ENCODE measurements around the gene GNPDA1. TPM values are rescaled to one million over a fixed set of nuclear protein-coding genes. Genes with fewer than 3 reads are reported as not detected.

Gene GNPDA1
- total and polyA plus RNA-seq, 5 experiments from 2014 or later = 27.3 to 51.0 (median 40.9) TPM

DNA sequence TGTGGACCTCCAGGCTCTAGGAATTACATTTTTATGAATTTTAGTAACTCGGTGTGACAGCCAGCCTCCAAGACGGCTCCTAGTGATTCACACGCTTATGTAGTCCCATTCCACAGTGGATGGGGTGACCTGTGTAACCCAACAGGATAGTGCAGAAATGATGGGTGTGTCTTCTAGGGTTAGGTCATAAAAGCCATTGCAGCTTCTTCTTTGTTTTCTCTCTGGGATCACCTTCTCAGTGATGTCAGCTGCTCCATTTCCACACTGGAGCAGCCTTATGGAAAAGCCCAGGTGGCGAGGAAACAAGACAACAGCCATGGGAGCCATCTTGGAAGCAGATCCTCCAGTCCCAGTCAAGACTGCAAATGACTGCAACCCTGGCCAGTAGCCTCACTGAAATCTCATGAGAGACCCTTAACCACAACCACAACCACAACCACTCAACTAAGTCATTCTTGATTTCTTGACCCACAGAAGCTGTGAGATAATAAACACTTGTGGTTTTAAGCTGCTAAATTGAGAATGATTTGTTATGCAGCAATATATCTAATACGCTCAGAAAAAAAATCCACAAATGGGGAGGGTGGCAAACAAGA lies 5.1 kb upstream of the GNPDA1 start:
- no peak for DNase-seq
- Mint-ChIP-seq H3K27ac (peak overlapping the region in 8 of 10 donors; percentile 25 to 89 (median 50)), H3K4me3 (no peak overlapping the region), H3K36me3 (peaks cover 0 to 5% (median 0%) of the 10 kb centered on the region in 3 donors), H3K27me3 (peaks cover 0 to 12% (median 0%) of the 10 kb centered on the region in 5 donors), H3K9me3 (peaks cover 0 to 3% (median 0%) of the 10 kb centered on the region in 9 donors), H3K4me1 (peaks cover 25 to 58% (median 57%) of the 10 kb centered on the region in 4 donors)
- no peak for ATAC-seq
- POLR2A ChIA-PET = interaction anchor here (0.8 kb wide), 1 partner anchor 36 kb away, joined by 3 read pairs; no protein-coding TSS in a partner anchor

DNA sequence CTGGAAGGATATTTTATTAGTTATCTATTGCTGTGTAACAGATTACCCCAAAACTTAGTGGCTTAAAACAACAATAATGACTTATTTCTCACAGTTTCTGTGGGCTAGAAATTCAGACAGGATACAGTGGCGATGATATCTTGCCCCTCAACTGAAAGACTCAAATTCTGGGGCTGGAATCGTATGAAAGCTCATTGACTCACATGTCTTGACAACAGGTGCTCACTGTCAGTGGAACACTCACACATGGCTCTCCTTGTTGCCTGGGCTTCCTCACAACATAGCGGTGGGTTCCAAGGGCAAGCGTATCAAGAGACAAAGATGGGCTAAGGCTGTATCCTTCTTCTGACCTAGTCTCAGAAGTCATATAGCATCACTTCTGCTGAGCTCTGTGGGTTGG lies 3.7 kb upstream of the GNPDA1 start:
- Mint-ChIP-seq H3K27ac (peak overlapping the region; percentile 80 to 95 (median 90)), H3K4me3 (peak overlapping the region in 9 of 10 donors; percentile 23 to 83 (median 63)), H3K4me1 (peaks cover 28 to 68% (median 67%) of the 10 kb centered on the region in 4 donors), H3K9me3 (peaks cover 0 to 3% (median 0%) of the 10 kb centered on the region in 9 donors), H3K36me3 (peaks cover 0 to 5% (median 0%) of the 10 kb centered on the region in 3 donors), H3K27me3 (peaks cover 0 to 6% (median 0%) of the 10 kb centered on the region in 5 donors)
- DNase-seq (no peak), ATAC-seq (peak in 1 of 2 donors; percentile 17)
- POLR2A ChIA-PET = interaction anchor here (0.8 to 6.3 kb wide), 13 partner anchors 8 to 325 kb away, joined by 3 to 76 read pairs (median 4); partner anchors contain the start of genes NDFIP1 and RNF14

DNA sequence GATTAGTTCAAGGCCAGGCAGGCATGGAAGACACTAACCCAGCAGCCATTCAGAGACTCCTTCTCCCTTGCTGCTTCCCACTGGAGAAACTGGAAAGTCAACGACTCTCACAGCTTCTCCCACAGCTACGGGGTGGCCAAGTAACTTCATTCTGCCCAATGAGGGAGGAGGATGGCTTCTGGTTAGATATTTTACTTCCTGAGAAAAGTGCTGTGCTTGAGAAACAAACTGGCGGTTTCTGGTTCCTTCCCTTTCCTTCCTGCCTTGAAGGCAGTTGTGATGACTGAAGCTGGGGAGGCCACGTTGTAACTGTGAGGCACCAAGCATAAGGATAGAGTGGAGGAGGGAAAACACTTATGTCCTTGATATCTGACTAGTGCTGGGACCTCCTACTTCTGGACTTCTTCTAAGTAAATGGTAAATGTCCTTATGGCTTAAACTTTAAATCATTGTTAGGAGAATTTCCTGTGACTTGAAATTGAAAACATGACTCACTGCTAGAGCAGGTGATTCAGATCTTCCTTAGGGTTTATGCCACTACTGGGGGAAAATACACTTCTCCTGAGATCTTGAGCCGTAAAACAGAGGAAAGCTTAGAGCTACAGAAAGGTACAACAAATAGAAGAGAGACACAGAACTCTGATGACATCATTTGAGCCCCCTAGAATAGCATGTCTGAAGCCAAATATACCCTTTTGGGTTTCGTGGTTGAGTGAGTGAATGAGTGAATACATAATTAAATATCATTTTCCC lies 3.1 kb upstream of the GNPDA1 start:
- peaks cover 0 to 5% (median 0%) of the 10 kb centered on the region in 3 donors for H3K36me3 Mint-ChIP-seq
- peak; percentile 55 to 60 for ATAC-seq
- H3K4me1 Mint-ChIP-seq = peaks cover 28 to 71% (median 68%) of the 10 kb centered on the region in 4 donors
- peak overlapping the region; percentile 55 to 83 (median 64) for H3K4me3 Mint-ChIP-seq
- H3K9me3 Mint-ChIP-seq = peaks cover 0 to 3% (median 0%) of the 10 kb centered on the region in 9 donors
- POLR2A ChIA-PET = interaction anchor here (0.8 to 6.3 kb wide), 14 partner anchors 9 to 324 kb away, joined by 3 to 76 read pairs (median 4); partner anchors contain the start of genes NDFIP1 and RNF14
- H3K27me3 Mint-ChIP-seq = peaks cover 0 to 6% (median 0%) of the 10 kb centered on the region in 5 donors
- DNase-seq = peak in 6 of 10 donors; percentile 14 to 66 (median 46)
- H3K27ac Mint-ChIP-seq = peak overlapping the region; percentile 80 to 95 (median 90)

- peak in 7 of 10 donors; percentile 26 to 66 (median 46) for DNase-seq
- Mint-ChIP-seq H3K9me3 (no peaks in the 10 kb centered on the region), H3K36me3 (no peaks in the 10 kb centered on the region), H3K4me3 (peak overlapping the region; percentile 55 to 83 (median 64)), H3K27me3 (peaks cover 0 to 5% (median 0%) of the 10 kb centered on the region in 5 donors), H3K27ac (peak overlapping the region; percentile 80 to 95 (median 90)), H3K4me1 (peaks cover 28 to 71% (median 68%) of the 10 kb centered on the region in 4 donors)
- POLR2A ChIA-PET = interaction anchor here (0.7 to 6.3 kb wide), 8 partner anchors 10 to 323 kb away, joined by 3 to 76 read pairs (median 8); partner anchors contain the start of genes NDFIP1 and RNF14
- peak; percentile 21 to 34 for ATAC-seq
These were observed 2.2 kb upstream of the GNPDA1 start for GRCh38 chr5:142014911-142015584.

- POLR2A ChIA-PET = interaction anchor here (0.7 to 6.3 kb wide), 8 partner anchors 7 to 322 kb away, joined by 3 to 76 read pairs (median 10); partner anchors contain the start of genes NDFIP1 and RNF14
- Mint-ChIP-seq H3K27ac (peak overlapping the region; percentile 48 to 96 (median 92)), H3K27me3 (peaks cover 0 to 3% (median 0%) of the 10 kb centered on the region in 5 donors), H3K4me1 (peaks cover 26 to 77% (median 70%) of the 10 kb centered on the region in 4 donors), H3K4me3 (peak overlapping the region; percentile 40 to 91 (median 86)), H3K36me3 (peaks cover 0 to 3% (median 0%) of the 10 kb centered on the region in 3 donors), H3K9me3 (no peaks in the 10 kb centered on the region)
- DNase-seq (no peak), ATAC-seq (no peak)
These were observed 1.1 kb upstream of the GNPDA1 start for GRCh38 chr5:142013734-142014521.

DNA sequence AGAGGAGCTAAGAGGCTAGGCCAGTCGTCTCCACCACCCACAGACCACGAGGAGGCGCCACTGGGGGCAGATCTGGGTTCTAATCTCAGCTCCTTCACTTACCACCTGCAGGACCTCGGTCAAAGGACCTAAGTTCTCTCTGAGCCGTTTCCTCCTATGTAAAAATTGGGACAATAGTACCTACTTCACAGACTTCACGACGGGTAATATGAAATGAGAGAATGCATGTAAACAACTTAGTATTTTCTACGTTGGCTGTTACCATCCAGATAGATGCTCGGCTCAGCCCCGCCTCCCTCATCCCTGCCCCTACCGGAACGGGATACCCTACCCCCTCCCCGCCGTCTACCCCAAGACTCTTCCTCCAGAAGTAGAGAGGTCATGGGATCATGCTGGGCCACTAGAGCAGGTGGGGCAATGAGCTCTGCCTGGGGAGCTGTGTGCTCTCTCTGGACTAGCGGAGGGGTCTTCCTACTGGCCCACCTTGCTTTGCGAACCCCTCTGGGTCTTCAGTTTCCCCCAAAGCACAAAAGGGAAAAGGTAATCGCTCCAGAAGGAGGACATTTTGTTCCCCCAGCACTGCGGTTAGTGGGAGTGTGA lies 541 bp downstream of the GNPDA1 start:
- Mint-ChIP-seq H3K36me3 (peaks cover 0 to 3% (median 0%) of the 10 kb centered on the region in 3 donors), H3K27ac (peak overlapping the region; percentile 87 to 95 (median 92)), H3K27me3 (no peaks in the 10 kb centered on the region), H3K4me3 (peak overlapping the region; percentile 71 to 91 (median 85)), H3K9me3 (no peaks in the 10 kb centered on the region), H3K4me1 (peaks cover 26 to 82% (median 67%) of the 10 kb centered on the region in 4 donors)
- POLR2A ChIA-PET = interaction anchor here (0.9 to 6.3 kb wide), 11 partner anchors 8 to 329 kb away, joined by 3 to 76 read pairs (median 7); partner anchors contain the start of genes NDFIP1 and RNF14
- DNase-seq (peak in 7 of 10 donors; percentile 17 to 39 (median 31)), ATAC-seq (peak; percentile 5 to 30)

DNA sequence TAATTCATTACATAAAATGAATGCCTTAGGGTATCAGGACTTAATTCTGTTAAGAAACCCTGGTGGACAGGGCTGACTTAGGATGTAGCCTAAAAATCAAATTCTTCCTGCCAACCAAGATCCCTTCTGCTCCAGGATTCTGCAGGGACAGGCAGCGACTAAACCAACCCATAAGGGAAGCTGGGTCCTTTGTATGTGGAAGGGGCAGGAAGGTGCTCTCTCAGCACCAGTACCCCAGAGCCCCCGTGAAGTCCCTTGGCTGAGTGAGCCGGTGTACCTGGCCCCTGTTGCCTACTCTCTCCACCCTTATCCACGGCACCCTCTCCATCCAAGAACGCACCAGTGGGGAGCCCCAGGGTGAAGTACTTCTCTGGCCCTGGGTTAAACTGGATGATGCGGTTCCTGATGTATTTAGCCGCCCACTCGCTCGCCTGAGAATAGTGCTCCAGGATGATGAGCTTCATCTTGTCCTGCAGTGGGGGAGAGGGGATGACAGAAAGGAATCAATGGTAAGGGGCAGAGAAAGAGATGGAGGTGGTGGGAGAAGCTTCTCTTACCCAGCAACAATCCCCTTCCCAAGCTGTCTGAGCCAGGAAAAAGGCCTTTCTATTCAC lies 1.1 kb downstream of the GNPDA1 start:
- no peak for DNase-seq
- POLR2A ChIA-PET = interaction anchor here (0.9 to 6.3 kb wide), 9 partner anchors 8 to 131 kb away, joined by 3 to 76 read pairs (median 7); partner anchors contain the start of genes NDFIP1 and RNF14
- H3K9me3 Mint-ChIP-seq = no peaks in the 10 kb centered on the region
- peak overlapping the region; percentile 71 to 91 (median 85) for H3K4me3 Mint-ChIP-seq
- peak overlapping the region; percentile 59 to 95 (median 92) for H3K27ac Mint-ChIP-seq
- peaks cover 0 to 3% (median under 1%) of the 10 kb centered on the region in 3 donors for H3K36me3 Mint-ChIP-seq
- H3K27me3 Mint-ChIP-seq = no peaks in the 10 kb centered on the region
- peaks cover 27 to 82% (median 68%) of the 10 kb centered on the region in 4 donors for H3K4me1 Mint-ChIP-seq
- no peak for ATAC-seq

GRCh38 chr5:142009886-142010285 lies 2.9 kb downstream of the GNPDA1 start:
- ATAC-seq (no peak), DNase-seq (no peak)
- H3K27ac Mint-ChIP-seq = peak overlapping the region in 5 of 10 donors; percentile 29 to 53 (median 42)
- POLR2A ChIA-PET = interaction anchor here (0.5 to 0.7 kb wide), 4 partner anchors 27 to 205 kb away, joined by 3 to 7 read pairs (median 3); no protein-coding TSS in a partner anchor
- no peaks in the 10 kb centered on the region for H3K27me3 Mint-ChIP-seq
- peaks cover 0 to 13% (median 10%) of the 10 kb centered on the region in 3 donors for H3K36me3 Mint-ChIP-seq
- H3K4me3 Mint-ChIP-seq = no peak overlapping the region
- H3K9me3 Mint-ChIP-seq = no peaks in the 10 kb centered on the region
- peaks cover 18 to 81% (median 67%) of the 10 kb centered on the region in 4 donors for H3K4me1 Mint-ChIP-seq

GRCh38 chr5:142008813-142009212 lies 4.0 kb downstream of the GNPDA1 start:
- DNase-seq = no peak
- H3K4me1 Mint-ChIP-seq = peaks cover 19 to 81% (median 67%) of the 10 kb centered on the region in 4 donors
- H3K27me3 Mint-ChIP-seq = no peaks in the 10 kb centered on the region
- H3K9me3 Mint-ChIP-seq = no peaks in the 10 kb centered on the region
- no peak overlapping the region for H3K4me3 Mint-ChIP-seq
- peak overlapping the region in 3 of 10 donors; percentile 42 to 63 (median 52) for H3K27ac Mint-ChIP-seq
- POLR2A ChIA-PET = no interaction called here
- peaks cover 0 to 19% (median 10%) of the 10 kb centered on the region in 3 donors for H3K36me3 Mint-ChIP-seq
- no peak for ATAC-seq

- peak overlapping the region; percentile 42 to 97 (median 89) for H3K27ac Mint-ChIP-seq
- ATAC-seq (no peak), DNase-seq (no peak)
- peaks cover 0 to 32% (median 10%) of the 10 kb centered on the region in 3 donors for H3K36me3 Mint-ChIP-seq
- no peaks in the 10 kb centered on the region for H3K9me3 Mint-ChIP-seq
- H3K4me3 Mint-ChIP-seq = peak overlapping the region in 9 of 10 donors; percentile 34 to 77 (median 55)
- no peaks in the 10 kb centered on the region for H3K27me3 Mint-ChIP-seq
- POLR2A ChIA-PET = interaction anchor here (0.6 to 1.4 kb wide), 9 partner anchors 9 to 101 kb away, joined by 3 to 5 read pairs (median 3); no protein-coding TSS in a partner anchor
- H3K4me1 Mint-ChIP-seq = peaks cover 19 to 80% (median 60%) of the 10 kb centered on the region in 4 donors
These were observed 5.6 kb downstream of the GNPDA1 start for GRCh38 chr5:142007237-142007544.

All from naive thymus-derived CD8-positive, alpha-beta T cell (primary cell).